CD1c-positive myeloid dendritic cell (primary cell): ENCODE results near the gene SRC.
A peak's percentile ranks its signal among the peaks of the same experiment; 100 is the strongest.

ENCODE experiments used
- DNase-seq: peaks from one replicate; pipeline ENCODE4 v3.0.0-alpha.2; 2016; ENCODE audit errors: extremely low spot score

Gene SRC

GRCh38 chr20:37315021-37315451 lies 30.9 kb upstream of the SRC start:
- no peak for DNase-seq

- peak; percentile 44 for DNase-seq
Observed at GRCh38 chr20:37315452-37316110, 30.4 kb upstream of the SRC start.

- peak; percentile 79 for DNase-seq
Observed at GRCh38 chr20:37316116-37316774, 29.7 kb upstream of the SRC start.

GRCh38 chr20:37316775-37317170 lies 29.2 kb upstream of the SRC start:
- no peak for DNase-seq

GRCh38 chr20:37317316-37317715 lies 28.6 kb upstream of the SRC start:
- DNase-seq, result peak; percentile 58

GRCh38 chr20:37317994-37318640 lies 27.8 kb upstream of the SRC start:
- peak; percentile 31 for DNase-seq

- no peak for DNase-seq
Observed at GRCh38 chr20:37319151-37319671, 26.7 kb upstream of the SRC start.

GRCh38 chr20:37323985-37324384 lies 22.0 kb upstream of the SRC start:
- no peak for DNase-seq

GRCh38 chr20:37325206-37325605 lies 20.7 kb upstream of the SRC start:
- DNase-seq, result no peak

- DNase-seq, result no peak
Observed at GRCh38 chr20:37326666-37327065, 19.3 kb upstream of the SRC start.

GRCh38 chr20:37327748-37328147 lies 18.2 kb upstream of the SRC start:
- no peak for DNase-seq

GRCh38 chr20:37328149-37328945 lies 17.6 kb upstream of the SRC start:
- DNase-seq, result no peak

GRCh38 chr20:37329481-37330165 lies 16.3 kb upstream of the SRC start:
- no peak for DNase-seq

GRCh38 chr20:37330316-37330715 lies 15.6 kb upstream of the SRC start:
- no peak for DNase-seq

- DNase-seq, result no peak
Observed at GRCh38 chr20:37331060-37331857, 14.7 kb upstream of the SRC start.

GRCh38 chr20:37333130-37333847 lies 12.7 kb upstream of the SRC start:
- no peak for DNase-seq

- DNase-seq, result peak; percentile 90
Observed at GRCh38 chr20:37333848-37334318, 12.1 kb upstream of the SRC start.

GRCh38 chr20:37334450-37334849 lies 11.5 kb upstream of the SRC start:
- DNase-seq, result no peak

GRCh38 chr20:37335642-37336368 lies 10.1 kb upstream of the SRC start:
- DNase-seq, result peak; percentile 82
